Measurements from ENCODE around the gene ZDHHC14.
"Not testable (repeated sequence)": the region's sequence is repeated elsewhere in the genome, so short reads cannot be mapped to it uniquely, and the experiment has no call there.

The ZDHHC14 gene

GRCh38 chr6:157579467-157580031, 198.6 kb downstream of the ZDHHC14 start:
- no peak for DNase-seq

- no peak for DNase-seq
Measured at GRCh38 chr6:157584036-157584435, 203.0 kb downstream of the ZDHHC14 start.

GRCh38 chr6:157585274-157586087, 204.5 kb downstream of the ZDHHC14 start:
- peak in 1 of 2 experiments; percentile 12 for DNase-seq

GRCh38 chr6:157586088-157586414, 205.1 kb downstream of the ZDHHC14 start:
- peak in 1 of 2 experiments; percentile 7 for DNase-seq

GRCh38 chr6:157586476-157587126, 205.6 kb downstream of the ZDHHC14 start:
- no peak for DNase-seq

GRCh38 chr6:157587127-157587926, 206.3 kb downstream of the ZDHHC14 start:
- DNase-seq = peak in 1 of 2 experiments; percentile 8

- DNase-seq = not testable (repeated sequence)
Measured at GRCh38 chr6:157590654-157591053, 209.7 kb downstream of the ZDHHC14 start.

DNA sequence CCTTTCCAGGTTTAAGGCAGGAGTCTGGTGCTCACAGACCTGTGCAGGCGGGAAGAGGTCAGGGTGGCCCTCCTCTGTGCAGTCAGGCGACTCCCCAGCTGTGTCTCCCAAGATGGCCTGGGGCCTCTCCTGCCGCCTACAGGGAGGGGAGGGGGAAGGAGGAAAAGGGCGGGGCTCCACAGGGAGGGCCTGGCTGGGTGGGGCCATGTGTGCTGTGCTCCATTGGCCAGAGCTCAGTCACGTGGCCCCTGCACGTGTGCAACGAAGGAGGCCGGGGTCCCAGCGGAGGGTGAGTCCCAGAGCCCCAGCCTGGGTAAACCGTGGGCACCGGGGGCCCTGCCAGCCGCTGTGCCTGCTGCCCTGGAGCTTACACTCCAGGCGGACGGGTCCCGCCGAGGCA, 211.6 kb downstream of the ZDHHC14 start:
- peak in 1 of 2 experiments; percentile 13 for DNase-seq

GRCh38 chr6:157592980-157593379, 212.0 kb downstream of the ZDHHC14 start:
- no peak for DNase-seq

- DNase-seq = peak in 1 of 2 experiments; percentile 6
Measured at GRCh38 chr6:157593596-157593995, 212.6 kb downstream of the ZDHHC14 start.

- peak in 1 of 2 experiments; percentile 11 for DNase-seq
Measured at GRCh38 chr6:157594292-157594691, 213.3 kb downstream of the ZDHHC14 start.

DNA sequence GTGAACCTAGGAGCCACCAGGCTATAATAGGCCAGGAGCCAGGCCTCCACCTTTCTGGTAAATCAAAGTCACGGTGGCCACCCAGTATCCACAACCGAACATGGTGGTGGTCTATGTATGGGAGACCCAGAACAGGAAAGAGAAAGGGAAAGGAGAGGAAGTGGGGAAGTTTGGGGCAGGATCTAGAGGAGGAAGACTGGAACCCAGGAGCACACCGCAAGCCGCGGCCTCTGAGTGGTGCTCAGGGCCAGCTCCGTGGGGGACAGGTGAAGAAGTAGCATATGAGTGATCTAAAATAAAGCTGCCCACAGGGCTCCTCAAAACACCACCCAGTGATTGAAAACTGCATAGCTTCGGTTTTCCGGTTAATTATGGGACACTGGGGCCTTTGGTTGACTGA, 214.8 kb downstream of the ZDHHC14 start:
- peak in 1 of 2 experiments; percentile 7 for DNase-seq

DNA sequence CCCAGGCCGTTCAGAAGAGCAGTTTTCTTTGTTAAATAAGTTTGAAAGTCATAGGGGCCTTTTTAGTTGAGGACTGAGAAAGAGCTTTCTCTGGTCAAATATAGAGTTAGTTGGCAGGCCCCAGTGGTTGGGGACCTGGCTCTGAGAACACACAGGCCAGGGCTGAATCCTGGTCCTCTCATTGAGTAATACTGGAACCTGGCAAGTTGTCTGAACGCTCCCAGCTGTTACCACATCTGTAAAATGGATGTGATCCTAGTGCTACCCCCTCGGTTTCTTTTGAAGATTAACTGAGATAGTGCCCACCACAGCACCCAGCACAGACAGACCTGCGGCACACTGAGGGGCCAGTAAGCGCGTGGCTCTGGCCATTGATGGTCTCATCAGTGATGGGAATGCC, 215.5 kb downstream of the ZDHHC14 start:
- DNase-seq = peak in 1 of 2 experiments; percentile 5

GRCh38 chr6:157596886-157597285, 215.9 kb downstream of the ZDHHC14 start:
- DNase-seq = peak in 1 of 2 experiments; percentile 7

DNA sequence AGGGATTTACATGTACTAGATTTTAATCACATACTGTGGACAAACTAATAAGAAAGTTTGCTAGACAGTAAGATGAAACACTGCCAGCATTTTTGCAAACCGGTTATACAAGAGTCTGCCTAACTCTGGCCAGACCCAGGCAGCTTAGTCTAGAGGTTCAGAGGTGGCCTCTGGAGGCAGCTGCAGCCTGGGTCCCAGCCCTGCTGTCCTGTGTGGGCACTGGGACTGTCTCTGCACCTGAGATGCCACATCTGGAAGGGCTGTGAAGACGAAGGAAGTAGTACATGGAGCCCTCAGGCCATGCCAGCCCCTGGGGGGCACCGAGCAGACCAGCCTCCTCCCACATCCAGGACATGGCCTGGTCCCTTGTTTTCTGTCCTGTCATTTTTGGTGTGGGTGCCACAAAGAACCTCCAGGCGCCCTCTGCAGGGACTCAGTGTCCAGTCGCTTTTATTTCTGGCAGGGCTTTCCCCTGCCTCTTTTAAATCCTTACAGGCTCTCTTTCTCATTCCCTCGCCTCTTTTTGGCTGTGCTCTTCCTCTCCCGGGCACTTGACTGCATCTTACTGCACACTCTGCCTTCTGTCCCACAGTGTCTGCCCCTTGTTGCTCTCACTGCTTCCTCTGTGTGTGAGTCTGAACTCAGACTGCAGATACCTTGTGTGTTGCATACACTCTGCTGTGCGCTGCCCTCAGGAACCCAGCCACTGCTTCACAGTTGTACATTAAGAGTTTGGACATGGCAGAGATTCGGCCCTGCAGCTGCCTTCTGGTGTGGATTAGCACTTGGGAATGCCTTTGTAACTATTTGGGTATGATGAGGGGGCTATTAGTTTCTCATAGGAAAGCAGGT, 216.7 kb downstream of the ZDHHC14 start:
- peak; percentile 55 to 59 for DNase-seq

GRCh38 chr6:157599191-157599590, 218.2 kb downstream of the ZDHHC14 start:
- DNase-seq = no peak

GRCh38 chr6:157600807-157601206, 219.8 kb downstream of the ZDHHC14 start:
- peak in 1 of 2 experiments; percentile 12 for DNase-seq

- no peak for DNase-seq
Measured at GRCh38 chr6:157602521-157603295, 221.7 kb downstream of the ZDHHC14 start.

- DNase-seq = no peak
Measured at GRCh38 chr6:157603314-157603940, 222.4 kb downstream of the ZDHHC14 start.

DNA sequence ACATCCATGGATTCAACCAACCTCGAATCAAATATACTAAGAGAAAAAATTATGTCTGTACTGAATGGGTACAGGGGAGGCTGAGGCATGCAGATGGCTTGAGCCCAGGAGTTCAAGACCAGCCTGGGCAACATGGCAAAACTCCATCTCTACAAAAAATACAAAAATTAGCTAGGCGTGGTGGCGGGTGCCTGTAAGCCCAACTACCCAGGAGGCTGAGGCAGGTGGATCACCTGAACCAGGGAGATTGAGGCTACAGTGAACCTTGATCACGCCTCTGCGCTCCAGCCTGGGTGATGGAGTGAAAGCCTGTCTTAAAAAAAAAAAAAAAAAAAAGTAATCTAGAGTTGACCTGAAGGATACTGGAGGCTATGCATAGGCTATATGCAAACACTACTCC, 223.0 kb downstream of the ZDHHC14 start:
- no peak for DNase-seq

DNA sequence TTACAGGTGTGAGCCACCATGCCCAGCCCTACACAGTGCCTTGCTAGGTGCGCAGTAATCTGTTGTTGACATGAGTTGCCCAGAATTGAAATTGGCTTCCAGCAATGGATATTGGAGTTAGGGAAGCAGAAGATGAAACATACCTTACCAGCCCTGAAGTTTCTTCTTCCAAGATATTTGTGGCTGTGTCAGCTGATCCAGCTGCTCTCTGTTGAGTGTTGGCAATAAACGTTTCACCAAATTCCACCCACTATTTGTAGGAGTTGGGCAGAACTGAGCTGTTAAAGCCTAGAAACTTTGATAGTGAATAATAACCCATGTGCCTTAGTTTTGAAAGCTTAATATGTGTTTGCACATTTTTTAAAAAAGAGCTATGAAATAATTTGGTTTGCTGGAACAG, 223.8 kb downstream of the ZDHHC14 start:
- DNase-seq = no peak

Measured in activated T-cell treated with anti-CD3 and anti-CD28 coated beads, Interleukin-2, amount 50 U/mL, for 48 hours (primary cell).